ENCODE results near the gene POP5. TPM values are rescaled to one million over a fixed set of nuclear protein-coding genes. Genes with fewer than 3 reads are reported as not detected.

Gene POP5
- total and polyA plus RNA-seq, 2 experiments from 2014 or later, result 38.9 to 68.4 TPM

- TF ChIP-seq EZH2phosphoT487 (IDR thresholded peaks at IDR 0.05; ENCODE audit: insufficient read depth, low read depth) (no peak), EZH2 (IDR thresholded peaks at IDR 0.05; ENCODE audit: insufficient read depth, poor library complexity, severe bottlenecking) (no peak)
- no peak overlapping the region for H3K4me3 ChIP-seq
- peaks cover 8% of the 10 kb centered on the region; the same call in 1 of the 2 replicates for H3K27me3 ChIP-seq (replicated peaks; ENCODE audit: insufficient read depth)
- no peaks in the 10 kb centered on the region for H3K36me3 ChIP-seq (ENCODE audit: low read depth)
- H3K27ac ChIP-seq, result no peak overlapping the region
- H3F3A ChIP-seq (ENCODE audit: insufficient read depth), result no peaks in the 10 kb centered on the region
- no peak overlapping the region for H3K9ac ChIP-seq
- no peaks in the 10 kb centered on the region for H3K4me1 ChIP-seq (ENCODE audit: insufficient read depth)
- no peaks in the 10 kb centered on the region for H3K9me2 ChIP-seq (ENCODE audit: insufficient read depth)
- DNase-seq, result no peak
- H3K79me2 ChIP-seq (ENCODE audit: insufficient read depth), result no peaks in the 10 kb centered on the region
- H4K20me1 ChIP-seq (ENCODE audit: insufficient read depth), result no peaks in the 10 kb centered on the region
- H3K9me3 ChIP-seq (ENCODE audit: low read depth), result no peaks in the 10 kb centered on the region
- H3K4me2 ChIP-seq (ENCODE audit: unreplicated experiment), result no peak overlapping the region
- no peak overlapping the region for H2AFZ ChIP-seq
- in situ Hi-C loops (cut with MboI), result loop anchor here (10.0 kb wide), 1 partner anchor 364 kb away; no protein-coding TSS in a partner anchor
- WGBS, 2 experiments (ENCODE audit: low coverage in 1 of 2, low lambda C conversion rate in 2 of 2, missing lambda C conversion rate in 2 of 2), result 70% methylated on average over 6 of the region's 6 CpGs
These were observed 9.7 kb upstream of the POP5 start for GRCh38 chr12:120590741-120591407.

GRCh38 chr12:120588948-120589930 is 8.0 kb upstream of the POP5 start:
- no peaks in the 10 kb centered on the region for H3K9me2 ChIP-seq (ENCODE audit: insufficient read depth)
- H3K4me3 ChIP-seq, result no peak overlapping the region
- H3K9ac ChIP-seq, result no peak overlapping the region
- H3K27ac ChIP-seq, result no peak overlapping the region
- no peaks in the 10 kb centered on the region for H3K36me3 ChIP-seq (ENCODE audit: low read depth)
- no peaks in the 10 kb centered on the region for H3K79me2 ChIP-seq (ENCODE audit: insufficient read depth)
- no peak for TF ChIP-seq EZH2 (IDR thresholded peaks at IDR 0.05; ENCODE audit: insufficient read depth, poor library complexity, severe bottlenecking)
- no peak for TF ChIP-seq EZH2phosphoT487 (IDR thresholded peaks at IDR 0.05; ENCODE audit: insufficient read depth, low read depth)
- in situ Hi-C loops (cut with MboI), result loop anchor here (10.0 kb wide), 2 partner anchors 126 to 386 kb away; partner anchors contain the start of genes HNF1A and UNC119B
- H3F3A ChIP-seq (ENCODE audit: insufficient read depth), result no peaks in the 10 kb centered on the region
- DNase-seq, result no peak
- no peaks in the 10 kb centered on the region for H4K20me1 ChIP-seq (ENCODE audit: insufficient read depth)
- H3K27me3 ChIP-seq (replicated peaks; ENCODE audit: insufficient read depth), result peaks cover 4% of the 10 kb centered on the region; the same call in 1 of the 2 replicates
- H3K4me1 ChIP-seq (ENCODE audit: insufficient read depth), result no peaks in the 10 kb centered on the region
- 44 to 47% methylated on average over 17 of the region's 17 CpGs for WGBS, 2 experiments (ENCODE audit: low coverage in 1 of 2, low lambda C conversion rate in 2 of 2, missing lambda C conversion rate in 2 of 2)
- no peak overlapping the region for H2AFZ ChIP-seq
- no peaks in the 10 kb centered on the region for H3K9me3 ChIP-seq (ENCODE audit: low read depth)
- no peak overlapping the region for H3K4me2 ChIP-seq (ENCODE audit: unreplicated experiment)

- no peak overlapping the region for H3K9ac ChIP-seq
- H3F3A ChIP-seq (ENCODE audit: insufficient read depth), result no peaks in the 10 kb centered on the region
- no peaks in the 10 kb centered on the region for H3K9me3 ChIP-seq (ENCODE audit: low read depth)
- no peaks in the 10 kb centered on the region for H4K20me1 ChIP-seq (ENCODE audit: insufficient read depth)
- TF ChIP-seq EZH2phosphoT487 (IDR thresholded peaks at IDR 0.05; ENCODE audit: insufficient read depth, low read depth) (no peak), EZH2 (IDR thresholded peaks at IDR 0.05; ENCODE audit: insufficient read depth, poor library complexity, severe bottlenecking) (no peak)
- no peak overlapping the region for H3K27ac ChIP-seq
- no peak overlapping the region for H3K4me2 ChIP-seq (ENCODE audit: unreplicated experiment)
- H3K79me2 ChIP-seq (ENCODE audit: insufficient read depth), result no peaks in the 10 kb centered on the region
- DNase-seq, result no peak
- H3K27me3 ChIP-seq (replicated peaks; ENCODE audit: insufficient read depth), result peaks cover 4% of the 10 kb centered on the region; the same call in 1 of the 2 replicates
- H3K4me1 ChIP-seq (ENCODE audit: insufficient read depth), result no peaks in the 10 kb centered on the region
- in situ Hi-C loops (cut with MboI), result loop anchor here (10.0 kb wide), 2 partner anchors 126 to 386 kb away; partner anchors contain the start of genes HNF1A and UNC119B
- H3K4me3 ChIP-seq, result no peak overlapping the region
- no peak overlapping the region for H2AFZ ChIP-seq
- H3K36me3 ChIP-seq (ENCODE audit: low read depth), result no peaks in the 10 kb centered on the region
- WGBS, 2 experiments (ENCODE audit: low coverage in 1 of 2, low lambda C conversion rate in 2 of 2, missing lambda C conversion rate in 2 of 2), result 100% methylated on average over 1 of the region's 1 CpG
- H3K9me2 ChIP-seq (ENCODE audit: insufficient read depth), result no peaks in the 10 kb centered on the region
These were observed 7.2 kb upstream of the POP5 start for GRCh38 chr12:120588371-120588770.

- Histone ChIP-seq H2AFZ (no peak overlapping the region), H3K9me2 (ENCODE audit: insufficient read depth) (no peaks in the 10 kb centered on the region), H3K9me3 (ENCODE audit: low read depth) (no peaks in the 10 kb centered on the region), H3K4me2 (ENCODE audit: unreplicated experiment) (no peak overlapping the region), H3K4me3 (no peak overlapping the region), H3K4me1 (ENCODE audit: insufficient read depth) (no peaks in the 10 kb centered on the region), H3K27me3 (replicated peaks; ENCODE audit: insufficient read depth) (no peaks in the 10 kb centered on the region), H3K27ac (no peak overlapping the region), H3K9ac (no peak overlapping the region), H3K79me2 (ENCODE audit: insufficient read depth) (no peaks in the 10 kb centered on the region), H3F3A (ENCODE audit: insufficient read depth) (no peaks in the 10 kb centered on the region), H4K20me1 (ENCODE audit: insufficient read depth) (no peaks in the 10 kb centered on the region), H3K36me3 (ENCODE audit: low read depth) (no peaks in the 10 kb centered on the region)
- in situ Hi-C loops (cut with MboI), result loop anchor here (10.0 kb wide), 2 partner anchors 128 to 388 kb away; partner anchors contain the start of genes HNF1A and UNC119B
- DNase-seq, result no peak
- no peak for TF ChIP-seq EZH2 (IDR thresholded peaks at IDR 0.05; ENCODE audit: insufficient read depth, poor library complexity, severe bottlenecking)
- TF ChIP-seq EZH2phosphoT487 (IDR thresholded peaks at IDR 0.05; ENCODE audit: insufficient read depth, low read depth), result no peak
- 92 to 98% methylated on average over 2 of the region's 2 CpGs for WGBS, 2 experiments (ENCODE audit: low coverage in 1 of 2, low lambda C conversion rate in 2 of 2, missing lambda C conversion rate in 2 of 2)
These were observed 5.7 kb upstream of the POP5 start for GRCh38 chr12:120586860-120587259.

Data from GM23248 (cell line).